Measurements from ENCODE around the gene PCYOX1L. TPM values are rescaled to one million over a fixed set of nuclear protein-coding genes. Genes with fewer than 3 reads are reported as not detected.
A peak's percentile ranks its signal among the peaks of the same experiment; 100 is the strongest.

The PCYOX1L gene
- polyA plus RNA-seq, 6 donors from 2014 or later, result 5.4 to 9.2 (median 8.0) TPM

DNA sequence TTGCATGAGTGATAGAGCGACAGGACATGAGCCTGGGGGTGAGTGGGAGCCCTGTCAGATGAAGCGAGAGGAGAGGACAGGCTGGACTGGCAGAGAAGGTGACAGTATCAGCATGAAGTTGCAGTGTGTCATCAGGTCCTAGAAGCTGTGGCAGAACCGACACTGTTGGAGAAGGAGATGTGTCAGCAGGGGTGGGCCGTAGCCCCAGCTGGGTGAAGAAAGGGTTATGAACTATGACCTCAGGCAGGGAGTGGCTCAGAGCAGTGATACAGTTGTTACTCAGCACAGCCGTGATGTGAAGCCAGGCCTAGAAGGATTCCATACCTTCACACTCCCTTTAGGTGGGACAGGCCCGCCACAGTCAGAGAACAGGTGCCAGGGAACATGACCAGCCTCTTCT is 7.6 kb downstream of the PCYOX1L start:
- Mint-ChIP-seq H3K4me3 (no peak overlapping the region), H3K27me3 (no peaks in the 10 kb centered on the region), H3K27ac (no peak overlapping the region), H3K4me1 (peaks cover 5 to 18% (median 14%) of the 10 kb centered on the region in 3 donors), H3K36me3 (no peaks in the 10 kb centered on the region), H3K9me3 (no peaks in the 10 kb centered on the region)
- DNase-seq, result no peak
- no peak for ATAC-seq (ENCODE audit: low read depth in 2 of 2)

DNA sequence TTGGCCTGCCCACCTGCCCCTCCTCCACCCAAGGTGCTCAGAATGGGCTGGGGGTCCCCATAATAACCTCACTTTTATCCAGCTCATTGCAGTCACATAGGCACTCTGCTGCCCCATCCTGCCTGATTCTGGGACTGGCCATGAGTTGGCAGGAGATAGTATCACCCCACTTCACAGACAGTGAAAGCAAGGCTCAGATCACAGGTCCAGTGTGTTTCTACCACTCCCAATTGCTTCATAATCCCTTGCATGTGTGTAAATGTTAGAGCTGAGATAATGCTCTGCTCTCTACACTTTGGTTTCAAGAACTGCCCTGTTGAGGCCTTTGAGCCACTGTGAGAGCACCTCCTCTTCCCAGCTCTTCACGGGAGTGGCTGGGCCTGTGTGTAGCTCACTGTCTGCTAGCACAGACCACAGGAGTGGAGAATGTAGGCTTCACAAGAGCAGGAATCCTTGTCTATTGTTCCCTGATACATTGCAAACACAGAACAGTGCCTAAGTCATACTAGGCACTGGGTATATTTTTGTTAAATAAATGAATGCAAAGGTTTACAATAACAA is 8.4 kb downstream of the PCYOX1L start:
- no peaks in the 10 kb centered on the region for H3K36me3 Mint-ChIP-seq
- no peak for ATAC-seq (ENCODE audit: low read depth in 2 of 2)
- H3K27me3 Mint-ChIP-seq, result no peaks in the 10 kb centered on the region
- no peaks in the 10 kb centered on the region for H3K9me3 Mint-ChIP-seq
- H3K4me1 Mint-ChIP-seq, result peaks cover 5 to 17% (median 14%) of the 10 kb centered on the region in 3 donors
- peak overlapping the region in 1 of 8 donors; percentile 78 for H3K4me3 Mint-ChIP-seq
- DNase-seq, result no peak
- H3K27ac Mint-ChIP-seq, result no peak overlapping the region

DNA sequence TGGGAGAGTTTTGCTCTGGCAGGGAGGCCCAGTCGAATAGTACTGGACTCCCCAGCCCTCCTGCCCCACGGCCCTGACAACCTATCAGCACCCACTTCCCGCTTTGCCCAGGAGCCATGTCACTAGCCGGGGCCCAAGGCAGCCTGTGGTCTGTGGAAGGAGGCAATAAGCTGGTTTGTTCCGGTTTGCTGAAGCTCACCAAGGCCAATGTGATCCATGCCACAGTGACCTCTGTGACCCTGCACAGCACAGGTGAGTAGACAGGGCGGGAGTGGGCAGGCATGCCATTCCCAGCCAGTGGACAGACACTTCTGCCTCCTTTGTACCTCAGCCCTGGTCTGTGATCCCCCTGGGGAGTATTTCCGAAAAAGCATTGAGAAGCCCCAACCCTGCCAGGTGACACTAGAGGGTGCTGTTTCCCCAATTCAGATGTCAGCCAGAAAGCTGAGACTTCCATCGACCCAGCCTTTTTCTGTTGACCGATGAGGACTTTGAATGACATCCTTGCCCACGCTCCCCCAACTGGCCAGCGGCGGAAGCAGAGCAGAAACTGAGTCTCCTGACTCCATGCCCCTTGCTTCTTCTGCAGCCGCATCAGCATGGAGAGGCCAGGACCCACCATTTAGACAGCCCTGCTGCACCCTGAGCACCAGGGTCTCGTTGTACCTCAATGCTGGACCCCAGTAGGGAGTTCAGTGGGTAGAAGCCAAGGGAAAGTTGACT is 9.6 kb downstream of the PCYOX1L start:
- peak overlapping the region in 1 of 6 donors; percentile 11 for H3K27ac Mint-ChIP-seq
- H3K4me1 Mint-ChIP-seq, result peaks cover 8 to 21% (median 14%) of the 10 kb centered on the region in 3 donors

DNA sequence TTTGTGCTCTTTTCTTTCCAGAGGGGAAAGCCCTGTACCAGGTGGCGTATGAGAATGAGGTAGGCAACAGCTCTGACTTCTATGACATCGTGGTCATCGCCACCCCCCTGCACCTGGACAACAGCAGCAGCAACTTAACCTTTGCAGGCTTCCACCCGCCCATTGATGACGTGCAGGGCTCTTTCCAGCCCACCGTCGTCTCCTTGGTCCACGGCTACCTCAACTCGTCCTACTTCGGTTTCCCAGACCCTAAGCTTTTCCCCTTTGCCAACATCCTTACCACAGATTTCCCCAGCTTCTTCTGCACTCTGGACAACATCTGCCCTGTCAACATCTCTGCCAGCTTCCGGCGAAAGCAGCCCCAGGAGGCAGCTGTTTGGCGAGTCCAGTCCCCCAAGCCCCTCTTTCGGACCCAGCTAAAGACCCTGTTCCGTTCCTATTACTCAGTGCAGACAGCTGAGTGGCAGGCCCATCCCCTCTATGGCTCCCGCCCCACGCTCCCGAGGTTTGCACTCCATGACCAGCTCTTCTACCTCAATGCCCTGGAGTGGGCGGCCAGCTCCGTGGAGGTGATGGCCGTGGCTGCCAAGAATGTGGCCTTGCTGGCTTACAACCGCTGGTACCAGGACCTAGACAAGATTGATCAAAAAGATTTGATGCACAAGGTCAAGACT is 10.3 kb downstream of the PCYOX1L start:
- no peaks in the 10 kb centered on the region for H3K36me3 Mint-ChIP-seq
- no peak for ATAC-seq (ENCODE audit: low read depth in 2 of 2)
- no peak overlapping the region for H3K27ac Mint-ChIP-seq
- DNase-seq, result no peak
- H3K4me3 Mint-ChIP-seq, result no peak overlapping the region
- H3K9me3 Mint-ChIP-seq, result no peaks in the 10 kb centered on the region
- H3K4me1 Mint-ChIP-seq, result peaks cover 8 to 21% (median 14%) of the 10 kb centered on the region in 3 donors
- H3K27me3 Mint-ChIP-seq, result no peaks in the 10 kb centered on the region

More for the DNA sequence above, 9.6 kb downstream of the PCYOX1L start:
- DNase-seq (peak; percentile 29), ATAC-seq (ENCODE audit: low read depth in 2 of 2) (peak; percentile 75 to 78)
- Mint-ChIP-seq H3K27me3 (no peaks in the 10 kb centered on the region), H3K4me3 (no peak overlapping the region), H3K9me3 (no peaks in the 10 kb centered on the region), H3K36me3 (no peaks in the 10 kb centered on the region)

DNA sequence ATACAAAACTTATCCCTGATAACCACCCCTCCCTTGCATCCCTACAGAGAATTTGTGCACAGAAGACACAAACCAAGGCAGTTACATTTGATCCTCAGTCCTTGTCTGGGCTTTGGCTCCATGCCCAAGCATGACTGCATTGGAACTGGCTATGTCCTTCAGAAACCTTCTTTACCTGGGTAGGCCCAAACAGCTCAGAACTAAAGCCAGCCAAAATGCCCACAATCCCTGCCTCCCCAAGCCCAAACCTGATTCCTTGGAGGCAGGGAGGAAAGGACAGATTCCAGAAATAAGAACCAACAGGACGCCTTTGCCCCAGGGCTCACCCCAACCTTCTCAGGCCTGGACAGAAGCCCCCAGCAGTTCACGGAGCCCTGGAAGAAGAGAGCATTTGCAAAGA is 13.0 kb downstream of the PCYOX1L start:
- Mint-ChIP-seq H3K4me1 (peaks cover 8 to 21% (median 14%) of the 10 kb centered on the region in 3 donors), H3K27ac (no peak overlapping the region), H3K36me3 (no peaks in the 10 kb centered on the region), H3K27me3 (no peaks in the 10 kb centered on the region), H3K9me3 (no peaks in the 10 kb centered on the region), H3K4me3 (peak overlapping the region in 1 of 8 donors; percentile 35)
- ATAC-seq (ENCODE audit: low read depth in 2 of 2) (no peak), DNase-seq (no peak)

DNA sequence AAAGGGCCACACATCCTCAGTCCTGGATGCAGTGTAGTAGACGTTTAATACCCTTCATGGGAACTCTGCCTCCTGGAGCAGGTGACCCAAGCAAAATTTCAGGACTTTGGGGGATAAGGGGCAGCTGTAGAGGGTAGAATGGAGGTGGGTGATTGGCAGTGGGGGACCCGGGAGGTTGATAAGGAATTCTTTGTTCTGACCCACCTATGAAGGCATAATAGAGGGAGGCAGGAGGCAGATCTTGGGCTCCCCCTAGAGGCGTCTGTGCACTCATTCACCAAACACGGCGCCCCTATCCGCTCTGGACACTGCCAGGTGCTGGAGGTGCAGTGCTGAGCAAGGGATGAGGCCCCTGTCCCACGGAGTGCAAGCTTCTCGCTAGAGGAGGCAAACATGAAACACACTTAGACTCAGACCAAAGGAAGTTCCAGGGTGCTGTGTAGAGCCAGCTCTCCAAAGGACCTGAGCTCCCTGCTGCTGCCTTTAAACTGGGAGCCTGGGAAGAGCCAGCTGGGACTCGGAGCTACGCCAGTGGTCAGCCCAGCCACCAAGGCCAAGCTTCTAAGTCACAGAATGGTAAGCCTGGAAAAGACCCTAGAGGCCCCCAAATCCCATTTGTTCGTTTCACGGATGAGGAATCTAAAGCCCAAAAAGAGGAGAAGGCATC is 13.6 kb downstream of the PCYOX1L start:
- ATAC-seq (ENCODE audit: low read depth in 2 of 2) (peak; percentile 72 to 84), DNase-seq (peak; percentile 47)
- H3K36me3 Mint-ChIP-seq, result no peaks in the 10 kb centered on the region
- peak overlapping the region in 2 of 6 donors; percentile 24 to 68 for H3K27ac Mint-ChIP-seq
- H3K27me3 Mint-ChIP-seq, result no peaks in the 10 kb centered on the region
- no peak overlapping the region for H3K4me3 Mint-ChIP-seq
- H3K9me3 Mint-ChIP-seq, result no peaks in the 10 kb centered on the region
- peaks cover 8 to 21% (median 14%) of the 10 kb centered on the region in 3 donors for H3K4me1 Mint-ChIP-seq

DNA sequence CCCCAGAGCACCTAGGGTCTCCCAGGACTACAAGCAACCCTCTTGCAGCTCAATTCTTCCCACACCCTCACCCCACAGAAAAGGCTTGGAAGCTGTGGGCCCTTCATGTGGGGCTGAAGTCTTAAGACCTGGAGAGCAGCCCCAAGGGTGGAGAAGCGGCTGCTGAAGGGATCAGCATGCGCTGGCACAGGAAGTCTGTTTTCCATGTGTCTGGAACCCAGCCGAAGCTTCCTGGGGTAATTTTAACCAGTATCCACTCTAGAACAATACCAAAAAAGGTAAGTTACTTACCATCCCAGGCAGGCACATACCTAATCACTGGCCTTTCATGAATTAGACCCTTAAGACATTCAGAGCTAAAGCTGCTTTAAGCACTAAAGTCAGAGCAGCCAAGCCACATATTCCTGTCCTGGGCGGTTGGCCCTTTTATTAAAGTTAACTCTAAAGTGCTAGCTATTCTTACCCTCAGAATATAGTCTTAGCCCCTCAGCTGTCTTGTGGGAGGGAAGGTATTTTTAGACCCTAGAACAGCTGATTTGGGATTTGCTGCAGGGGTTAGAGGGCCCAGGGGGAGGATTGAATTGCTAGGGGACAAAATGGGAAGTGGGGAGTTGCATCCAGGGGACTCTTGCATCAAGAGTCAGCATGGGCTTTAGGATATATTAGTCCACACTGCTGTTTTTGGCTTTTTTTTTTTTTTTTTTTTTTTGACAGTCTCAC is 14.4 kb downstream of the PCYOX1L start:
- ATAC-seq (ENCODE audit: low read depth in 2 of 2) (no peak), DNase-seq (no peak)
- H3K27ac Mint-ChIP-seq, result no peak overlapping the region
- no peak overlapping the region for H3K4me3 Mint-ChIP-seq
- H3K9me3 Mint-ChIP-seq, result no peaks in the 10 kb centered on the region
- no peaks in the 10 kb centered on the region for H3K36me3 Mint-ChIP-seq
- H3K4me1 Mint-ChIP-seq, result peaks cover 7 to 20% (median 10%) of the 10 kb centered on the region in 3 donors
- H3K27me3 Mint-ChIP-seq, result no peaks in the 10 kb centered on the region

DNA sequence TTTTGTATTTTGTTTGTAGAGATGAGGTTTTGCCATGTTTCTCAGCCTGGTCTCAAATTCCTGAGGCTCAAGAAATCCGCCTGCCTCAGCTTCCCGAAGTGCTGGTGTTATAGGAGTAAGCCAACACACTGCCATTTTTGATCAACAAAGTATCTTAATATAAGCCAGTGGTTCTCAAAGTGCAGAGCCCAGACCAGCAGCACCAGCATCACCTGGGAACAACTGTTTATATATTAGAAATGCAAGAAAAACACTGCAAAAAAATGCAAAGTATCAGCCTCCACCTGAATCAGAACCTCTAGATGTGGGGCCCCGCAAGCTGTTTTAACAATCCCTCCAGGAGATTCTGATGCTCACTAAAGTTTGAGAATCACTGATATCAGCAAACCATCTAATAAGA is 15.1 kb downstream of the PCYOX1L start:
- no peaks in the 10 kb centered on the region for H3K36me3 Mint-ChIP-seq
- ATAC-seq (ENCODE audit: low read depth in 2 of 2) (no peak), DNase-seq (no peak)
- no peak overlapping the region for H3K4me3 Mint-ChIP-seq
- no peaks in the 10 kb centered on the region for H3K27me3 Mint-ChIP-seq
- peaks cover 3 to 13% (median 4%) of the 10 kb centered on the region in 3 donors for H3K4me1 Mint-ChIP-seq
- no peaks in the 10 kb centered on the region for H3K9me3 Mint-ChIP-seq
- no peak overlapping the region for H3K27ac Mint-ChIP-seq

DNA sequence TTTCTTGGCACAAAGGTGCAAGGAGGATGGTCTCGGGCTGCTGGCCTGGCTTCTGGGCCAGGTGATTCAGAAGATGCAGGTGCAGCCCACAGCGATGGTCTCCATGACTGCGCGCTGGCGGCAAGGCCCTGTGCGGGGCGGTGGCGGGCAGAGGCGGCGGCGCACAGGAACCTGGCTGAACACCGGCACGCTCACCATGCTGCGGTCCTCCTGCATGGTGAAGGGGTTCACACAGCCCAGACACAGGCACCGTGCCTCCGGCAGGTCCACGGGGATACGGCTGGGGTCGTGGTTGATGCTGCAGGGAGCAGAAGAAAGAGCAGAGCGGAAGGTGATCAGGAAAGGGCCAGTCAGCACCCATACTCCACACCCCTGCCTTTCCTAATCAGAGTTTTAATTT is 16.5 kb downstream of the PCYOX1L start:
- ATAC-seq (ENCODE audit: low read depth in 2 of 2) (no peak), DNase-seq (no peak)
- Mint-ChIP-seq H3K4me3 (no peak overlapping the region), H3K27ac (peak overlapping the region in 1 of 6 donors; percentile 91), H3K9me3 (no peaks in the 10 kb centered on the region), H3K27me3 (peaks cover 0 to 6% (median 0%) of the 10 kb centered on the region in 3 donors), H3K4me1 (peaks cover 0 to 6% (median 3%) of the 10 kb centered on the region in 3 donors), H3K36me3 (no peaks in the 10 kb centered on the region)

DNA sequence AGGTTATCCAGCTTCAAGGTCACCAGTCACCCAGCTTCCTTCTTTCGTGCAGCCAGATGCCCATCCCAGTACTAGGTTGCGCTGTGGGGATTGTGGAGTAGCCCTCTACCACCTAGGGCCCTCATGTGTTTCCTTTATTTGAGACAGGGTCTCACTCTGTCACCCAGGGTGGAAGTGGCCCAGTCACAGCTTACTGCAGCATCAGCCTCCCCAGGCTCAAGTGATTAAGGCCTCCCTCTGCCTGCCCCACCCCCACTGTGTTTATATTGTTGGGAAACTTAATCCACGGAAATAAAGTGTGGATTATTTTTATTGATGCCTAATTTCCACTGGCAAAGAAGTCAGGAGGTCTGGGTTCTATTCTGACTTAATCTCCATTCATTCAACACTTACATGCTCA is 17.0 kb downstream of the PCYOX1L start:
- Mint-ChIP-seq H3K27me3 (peaks cover 0 to 6% (median 0%) of the 10 kb centered on the region in 3 donors), H3K9me3 (no peaks in the 10 kb centered on the region), H3K27ac (peak overlapping the region in 1 of 6 donors; percentile 91), H3K4me3 (no peak overlapping the region), H3K36me3 (no peaks in the 10 kb centered on the region), H3K4me1 (peaks cover 0 to 6% (median 3%) of the 10 kb centered on the region in 3 donors)
- DNase-seq (no peak), ATAC-seq (ENCODE audit: low read depth in 2 of 2) (no peak)

DNA sequence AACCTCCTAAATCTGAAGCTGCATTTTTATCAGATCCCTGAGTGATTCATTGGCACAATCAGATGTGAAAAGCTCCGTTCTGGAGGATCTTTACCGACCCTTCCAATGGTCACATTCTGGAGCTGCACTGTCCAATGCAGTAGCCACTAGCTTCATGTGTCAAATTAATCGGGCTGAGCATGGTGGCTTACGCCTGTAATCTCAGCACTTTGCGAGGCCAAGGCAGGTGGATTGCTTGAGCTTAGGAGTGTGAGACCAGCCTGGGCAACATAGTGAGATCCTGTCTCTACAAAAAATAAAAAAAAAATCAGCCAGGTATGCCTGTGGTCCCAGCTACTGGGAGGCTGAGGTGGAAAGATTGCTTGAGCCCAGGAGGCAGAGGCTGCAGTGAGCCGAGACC is 17.6 kb downstream of the PCYOX1L start:
- DNase-seq (no peak), ATAC-seq (ENCODE audit: low read depth in 2 of 2) (no peak)
- Mint-ChIP-seq H3K27ac (peak overlapping the region in 2 of 6 donors; percentile 5 to 38), H3K4me1 (peaks cover 0 to 6% (median 3%) of the 10 kb centered on the region in 3 donors), H3K9me3 (no peaks in the 10 kb centered on the region), H3K27me3 (peaks cover 0 to 6% (median 0%) of the 10 kb centered on the region in 3 donors), H3K4me3 (no peak overlapping the region), H3K36me3 (no peaks in the 10 kb centered on the region)

DNA sequence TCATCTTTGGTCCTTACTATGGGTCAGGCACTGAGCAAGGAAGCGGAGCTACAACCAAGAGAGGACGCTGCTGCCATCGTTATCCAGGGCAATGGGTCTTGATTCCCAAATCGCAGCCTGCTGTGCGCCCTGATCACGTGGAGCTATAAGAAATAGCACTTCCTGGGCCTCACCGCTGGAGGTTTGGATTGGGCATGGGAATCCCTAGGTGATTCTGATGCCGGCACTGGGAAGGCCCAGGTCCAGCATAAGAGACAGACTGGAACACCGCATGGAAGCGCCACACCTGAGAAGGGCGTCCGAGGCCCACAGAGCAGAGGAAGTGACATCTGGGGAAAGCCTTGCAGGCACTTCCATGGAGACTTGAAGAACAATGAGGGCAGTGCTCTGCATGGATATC is 18.3 kb downstream of the PCYOX1L start:
- H3K4me3 Mint-ChIP-seq, result no peak overlapping the region
- ATAC-seq (ENCODE audit: low read depth in 2 of 2) (no peak), DNase-seq (no peak)
- peaks cover 0 to 6% (median 0%) of the 10 kb centered on the region in 3 donors for H3K27me3 Mint-ChIP-seq
- no peaks in the 10 kb centered on the region for H3K36me3 Mint-ChIP-seq
- no peak overlapping the region for H3K27ac Mint-ChIP-seq
- H3K9me3 Mint-ChIP-seq, result no peaks in the 10 kb centered on the region
- H3K4me1 Mint-ChIP-seq, result peaks cover 0 to 6% (median 3%) of the 10 kb centered on the region in 3 donors

Data from naive B cell (primary cell).